ENCODE measurements around the gene FOXJ1. TPM values are rescaled to one million over a fixed set of nuclear protein-coding genes. Genes with fewer than 3 reads are reported as not detected.

The FOXJ1 gene
- total and polyA plus RNA-seq, 2 of the 13 experiments (the other 11 are each of a cell fraction or from before 2014, with no cell fraction given) = 0.98 to 1.6 TPM

- TF ChIP-seq ZFP37 (CRISPR knock-in tag; IDR thresholded peaks at IDR 0.05; ENCODE audit: borderline replicate concordance) = no peak
- TF ChIP-seq ESRRA (CRISPR knock-in tag; IDR thresholded peaks at IDR 0.05; ENCODE audit: low read depth) = no peak
- no peak for TF ChIP-seq PLRG1 (conservative IDR thresholded peaks at IDR 0.05)
- no peak for TF ChIP-seq STAG1 (CRISPR knock-in tag; IDR thresholded peaks at IDR 0.05)
- no peak for TF ChIP-seq MLXIP (CRISPR knock-in tag; IDR thresholded peaks at IDR 0.05; ENCODE audit: borderline replicate concordance)
- TF ChIP-seq ZNF720 (CRISPR knock-in tag; IDR thresholded peaks at IDR 0.05) = no peak
- TF ChIP-seq RBM22 (optimal IDR thresholded peaks at IDR 0.05; ENCODE audit: low read length) = no peak
- TF ChIP-seq SALL1 (CRISPR knock-in tag; IDR thresholded peaks at IDR 0.05) = peak; percentile 49
- no peak for TF ChIP-seq ZBTB42 (CRISPR knock-in tag; IDR thresholded peaks at IDR 0.05)
- TF ChIP-seq ZNF550 (CRISPR knock-in tag; IDR thresholded peaks at IDR 0.05; ENCODE audit: borderline replicate concordance) = no peak
- TF ChIP-seq THAP11 (CRISPR knock-in tag; IDR thresholded peaks at IDR 0.05) = peak; percentile 31; the same call in 1 of the 2 replicates
- TF ChIP-seq TP53 (CRISPR knock-in tag; conservative IDR thresholded peaks at IDR 0.05) = no peak
- no peak for TF ChIP-seq ZNF616 (CRISPR knock-in tag; IDR thresholded peaks at IDR 0.05; ENCODE audit: low read depth)
- TF ChIP-seq ZBTB10 (CRISPR knock-in tag; IDR thresholded peaks at IDR 0.05; ENCODE audit: borderline replicate concordance) = no peak
- peak; percentile 27; the same call in 1 of the 2 replicates for TF ChIP-seq TAF1 (CRISPR knock-in tag; IDR thresholded peaks at IDR 0.05)
- no peak for TF ChIP-seq POGZ (CRISPR knock-in tag; IDR thresholded peaks at IDR 0.05)
- no peak for TF ChIP-seq ZNF264 (CRISPR knock-in tag; IDR thresholded peaks at IDR 0.05)
- no peak for TF ChIP-seq MTF1 (CRISPR knock-in tag; IDR thresholded peaks at IDR 0.05)
- TF ChIP-seq ZNF143 (CRISPR knock-in tag; IDR thresholded peaks at IDR 0.05) = no peak; the same call in 1 of the 2 replicates
- no peak for TF ChIP-seq NR3C1 (CRISPR knock-in tag; IDR thresholded peaks at IDR 0.05)
- no peak for TF ChIP-seq ZC3H13 (CRISPR knock-in tag; IDR thresholded peaks at IDR 0.05)
- 0 out of 2 replicates have a peak, but pooled peaks have one; percentile 31 for TF ChIP-seq ZIK1 (CRISPR knock-in tag; IDR thresholded peaks at IDR 0.05; ENCODE audit: borderline replicate concordance, low read depth)
- no peak for TF ChIP-seq NR2F1 (CRISPR knock-in tag; IDR thresholded peaks at IDR 0.05)
- no peak for TF ChIP-seq GLMP (CRISPR knock-in tag; IDR thresholded peaks at IDR 0.05; ENCODE audit: borderline replicate concordance)
- 0 out of 2 replicates have a peak, but pooled peaks have one; percentile 74 for TF ChIP-seq ZNF891 (CRISPR knock-in tag; IDR thresholded peaks at IDR 0.05)
Measured at GRCh38 chr17:76132574-76133338, 8.3 kb downstream of the FOXJ1 start (continued).
